ENCODE data around the gene TGFA. TPM values are rescaled to one million over a fixed set of nuclear protein-coding genes. Genes with fewer than 3 reads are reported as not detected.
A peak's percentile ranks its signal among the peaks of the same experiment; 100 is the strongest.

TGFA gene
- 17.9 and 22.5 TPM in 2 replicates for total RNA-seq (2022)
- percentile 70 among the genes with signal in this experiment for Bru-seq, nascent RNA
- percentile 60 among the genes with signal in this experiment for BruChase-seq, experiment 1, labeled RNA remaining after a 6-hour chase
- BruChase-seq, experiment 2, labeled RNA remaining after a 2-hour chase: percentile 62 among the genes with signal in this experiment
- long read RNA-seq, full-length matches to known transcripts: 20 of 28 reads
- long read RNA-seq, partial matches to known transcripts: 0 of 28 reads
- long read RNA-seq, other reads (novel, unspliced or antisense): 8 of 28 reads

DNA sequence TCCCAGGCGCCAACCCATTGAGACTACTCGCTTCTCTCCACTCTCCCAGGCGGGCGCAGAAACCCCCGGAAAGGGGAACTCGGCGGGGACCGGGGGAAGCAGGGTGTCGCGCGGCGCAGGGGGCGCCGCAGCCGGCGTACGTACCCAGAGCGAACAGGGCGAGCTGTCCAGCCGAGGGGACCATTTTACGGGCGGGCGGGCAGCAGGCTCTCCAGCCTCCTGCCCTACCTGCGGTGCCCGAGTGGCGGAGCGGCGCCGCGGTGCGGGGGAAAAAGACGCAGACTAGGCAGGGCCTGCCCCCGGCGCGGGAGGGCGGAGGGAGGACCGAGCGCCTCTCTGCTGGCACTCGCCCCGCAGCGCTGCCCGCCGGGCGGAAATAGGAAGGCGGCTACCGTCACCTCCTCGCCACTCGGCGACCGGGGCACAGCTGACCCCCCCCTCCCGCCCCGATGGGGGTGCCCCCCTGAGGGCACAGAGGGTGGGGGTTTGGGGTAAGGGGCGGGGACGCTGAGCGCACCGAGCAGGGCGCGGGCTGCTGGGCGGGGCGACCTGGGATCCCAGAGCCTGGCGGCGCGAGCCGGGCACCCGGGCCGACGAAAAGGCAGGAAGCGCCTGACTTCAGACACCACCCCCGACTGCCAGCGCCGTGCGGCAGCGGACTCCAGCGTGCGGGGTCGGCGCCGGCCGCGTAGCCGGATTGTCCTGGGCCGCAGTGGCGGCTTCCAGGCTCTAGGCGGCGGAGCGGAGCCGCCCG is at the start of gene TGFA:
Gene TGFA (minus strand): TSS at position 243 of the 754 bp plus-strand sequence. CDS start 59 bp downstream, at position 184.
- BruUV-seq (replicated peaks): no TSS peak
- ChIA-PET POLR2A (interaction anchor here (0.7 to 6.4 kb wide), 20 partner anchors 10 to 305 kb away, joined by 3 to 73 read pairs (median 10); partner anchors contain the start of gene SNRPG), CTCF (interaction anchor here (0.7 to 11.6 kb wide), 16 partner anchors 9 to 250 kb away, joined by 3 to 90 read pairs (median 4); no protein-coding TSS in a partner anchor)
- peak; percentile 89 for DNase-seq (ENCODE audit: unreplicated experiment)
- Mint-ChIP-seq H3K4me1 (ENCODE audit: insufficient read depth, unreplicated experiment) (peaks cover 15% of the 10 kb centered on the region), H3K27me3 (ENCODE audit: insufficient read depth, unreplicated experiment) (no peaks in the 10 kb centered on the region), H3K9me3 (ENCODE audit: unreplicated experiment) (no peaks in the 10 kb centered on the region), H3K4me3 (ENCODE audit: unreplicated experiment) (peak within 1 kb of the TSS; percentile 93), H3K27ac (ENCODE audit: low read depth, unreplicated experiment) (peak within 1 kb of the TSS; percentile 83), H3K36me3 (ENCODE audit: insufficient read depth, unreplicated experiment) (no peaks in the 10 kb centered on the region)
- intact Hi-C loops (cut with micrococcal nuclease): loop anchor here (1.0 to 5.0 kb wide), 5 partner anchors 12 to 249 kb away; no protein-coding TSS in a partner anchor
- TF ChIP-seq, protein P1, sequence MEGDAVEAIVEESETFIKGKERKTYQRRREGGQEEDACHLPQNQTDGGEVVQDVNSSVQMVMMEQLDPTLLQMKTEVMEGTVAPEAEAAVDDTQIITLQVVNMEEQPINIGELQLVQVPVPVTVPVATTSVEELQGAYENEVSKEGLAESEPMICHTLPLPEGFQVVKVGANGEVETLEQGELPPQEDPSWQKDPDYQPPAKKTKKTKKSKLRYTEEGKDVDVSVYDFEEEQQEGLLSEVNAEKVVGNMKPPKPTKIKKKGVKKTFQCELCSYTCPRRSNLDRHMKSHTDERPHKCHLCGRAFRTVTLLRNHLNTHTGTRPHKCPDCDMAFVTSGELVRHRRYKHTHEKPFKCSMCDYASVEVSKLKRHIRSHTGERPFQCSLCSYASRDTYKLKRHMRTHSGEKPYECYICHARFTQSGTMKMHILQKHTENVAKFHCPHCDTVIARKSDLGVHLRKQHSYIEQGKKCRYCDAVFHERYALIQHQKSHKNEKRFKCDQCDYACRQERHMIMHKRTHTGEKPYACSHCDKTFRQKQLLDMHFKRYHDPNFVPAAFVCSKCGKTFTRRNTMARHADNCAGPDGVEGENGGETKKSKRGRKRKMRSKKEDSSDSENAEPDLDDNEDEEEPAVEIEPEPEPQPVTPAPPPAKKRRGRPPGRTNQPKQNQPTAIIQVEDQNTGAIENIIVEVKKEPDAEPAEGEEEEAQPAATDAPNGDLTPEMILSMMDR (IDR thresholded peaks at IDR 0.05; ENCODE audit: unreplicated experiment): peak; percentile 84

DNA sequence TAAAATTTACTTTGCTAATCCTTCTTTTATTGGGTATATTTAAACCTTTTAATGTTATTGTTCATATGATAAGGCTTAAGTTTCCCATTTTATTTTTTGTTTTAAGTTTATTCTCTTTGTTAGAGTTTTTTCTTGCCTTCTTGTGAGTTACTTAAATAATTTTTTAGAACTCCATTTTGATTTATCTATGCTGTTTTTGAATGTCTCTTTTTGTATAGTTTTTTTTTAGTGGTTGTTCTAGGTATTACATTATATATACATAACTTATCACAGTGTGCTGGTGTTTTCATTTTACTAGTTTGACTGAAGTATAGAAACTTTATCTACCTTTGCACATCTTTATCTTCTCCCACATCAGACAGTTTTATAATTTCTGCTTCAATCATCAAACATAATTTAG is 49.4 kb upstream of the TGFA start:
- Mint-ChIP-seq H3K4me1 (ENCODE audit: insufficient read depth, unreplicated experiment) (peaks cover 18% of the 10 kb centered on the region), H3K4me3 (ENCODE audit: unreplicated experiment) (no peak overlapping the region), H3K9me3 (ENCODE audit: unreplicated experiment) (peaks cover 19% of the 10 kb centered on the region), H3K27ac (ENCODE audit: low read depth, unreplicated experiment) (no peak overlapping the region), H3K27me3 (ENCODE audit: insufficient read depth, unreplicated experiment) (no peaks in the 10 kb centered on the region), H3K36me3 (ENCODE audit: insufficient read depth, unreplicated experiment) (no peaks in the 10 kb centered on the region)
- POLR2A ChIA-PET: interaction anchor here (1.2 kb wide), 1 partner anchor 215 kb away, joined by 3 read pairs; no protein-coding TSS in a partner anchor
- intact Hi-C loops (cut with micrococcal nuclease): no loop called here
- DNase-seq (ENCODE audit: unreplicated experiment): no peak
- CTCF ChIA-PET: no interaction called here
- no TSS peak for BruUV-seq (replicated peaks)
- TF ChIP-seq, protein P1 (IDR thresholded peaks at IDR 0.05; ENCODE audit: unreplicated experiment): no peak

DNA sequence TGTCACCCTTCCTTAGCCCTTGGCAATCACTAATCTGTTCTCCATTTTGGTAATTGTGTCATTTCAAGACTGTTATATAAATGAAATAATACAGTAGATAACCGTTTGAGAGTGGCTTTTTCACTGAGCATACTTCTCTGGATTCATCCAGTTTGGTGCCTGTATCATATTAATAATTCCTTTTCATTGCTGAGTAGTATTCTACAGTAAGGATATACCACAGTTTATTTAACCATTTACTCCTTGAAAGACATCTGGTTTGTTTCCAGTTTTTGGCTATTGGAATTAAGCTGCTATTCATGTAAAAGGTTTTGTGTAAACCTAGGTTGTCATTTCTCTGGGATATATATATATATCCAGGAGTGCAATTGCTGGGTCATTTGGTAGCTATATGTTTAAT is 44.6 kb upstream of the TGFA start:
- Mint-ChIP-seq H3K9me3 (ENCODE audit: unreplicated experiment) (peaks cover 17% of the 10 kb centered on the region), H3K27me3 (ENCODE audit: insufficient read depth, unreplicated experiment) (no peaks in the 10 kb centered on the region), H3K27ac (ENCODE audit: low read depth, unreplicated experiment) (peak overlapping the region; percentile 97), H3K36me3 (ENCODE audit: insufficient read depth, unreplicated experiment) (no peaks in the 10 kb centered on the region), H3K4me1 (ENCODE audit: insufficient read depth, unreplicated experiment) (peaks cover 18% of the 10 kb centered on the region), H3K4me3 (ENCODE audit: unreplicated experiment) (no peak overlapping the region)
- TF ChIP-seq, protein P1 (IDR thresholded peaks at IDR 0.05; ENCODE audit: unreplicated experiment): no peak
- intact Hi-C loops (cut with micrococcal nuclease): no loop called here
- ChIA-PET POLR2A (interaction anchor here (1.1 to 1.6 kb wide), 2 partner anchors 11 to 28 kb away, joined by 4 read pairs; no protein-coding TSS in a partner anchor), CTCF (interaction anchor here (0.7 kb wide), 1 partner anchor 47 kb away, joined by 3 read pairs; no protein-coding TSS in a partner anchor)
- no TSS peak for BruUV-seq (replicated peaks)
- DNase-seq (ENCODE audit: unreplicated experiment): no peak

DNA sequence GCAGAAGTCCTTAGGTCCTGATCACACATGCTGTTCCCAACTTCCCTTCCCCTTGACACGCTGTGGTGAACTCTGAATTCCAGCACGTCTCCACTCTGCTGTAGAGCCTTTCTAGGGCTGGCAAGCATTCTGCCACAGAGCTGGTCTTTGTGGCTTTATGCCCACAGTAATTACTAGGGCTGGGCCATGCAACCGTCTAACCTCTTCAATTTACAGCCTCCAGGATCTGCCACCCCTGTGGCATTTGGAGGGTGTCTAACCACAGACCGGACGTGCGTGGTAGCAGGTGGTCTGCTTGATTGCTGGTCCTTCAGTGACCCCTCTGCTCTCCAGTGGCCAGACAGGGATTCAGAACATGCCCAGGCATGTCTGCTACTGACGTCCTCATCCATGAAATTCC is 43.1 kb upstream of the TGFA start:
- H3K27me3 Mint-ChIP-seq (ENCODE audit: insufficient read depth, unreplicated experiment): no peaks in the 10 kb centered on the region
- no peak overlapping the region for H3K4me3 Mint-ChIP-seq (ENCODE audit: unreplicated experiment)
- intact Hi-C loops (cut with micrococcal nuclease): no loop called here
- DNase-seq (ENCODE audit: unreplicated experiment): no peak
- peaks cover 18% of the 10 kb centered on the region for H3K4me1 Mint-ChIP-seq (ENCODE audit: insufficient read depth, unreplicated experiment)
- peak overlapping the region; percentile 97 for H3K27ac Mint-ChIP-seq (ENCODE audit: low read depth, unreplicated experiment)
- BruUV-seq (replicated peaks): TSS peak; percentile 98
- POLR2A ChIA-PET: interaction anchor here (1.0 to 2.8 kb wide), 9 partner anchors 8 to 303 kb away, joined by 3 to 26 read pairs (median 4); partner anchors contain the start of gene SNRPG
- TF ChIP-seq, protein P1 (IDR thresholded peaks at IDR 0.05; ENCODE audit: unreplicated experiment): no peak
- no peaks in the 10 kb centered on the region for H3K36me3 Mint-ChIP-seq (ENCODE audit: insufficient read depth, unreplicated experiment)
- CTCF ChIA-PET: interaction anchor here (0.6 to 1.5 kb wide), 4 partner anchors 8 to 36 kb away, joined by 3 read pairs; no protein-coding TSS in a partner anchor
- peaks cover 17% of the 10 kb centered on the region for H3K9me3 Mint-ChIP-seq (ENCODE audit: unreplicated experiment)

All from MCF 10A (cell line).